SU-DHL-6 (cell line): Measurements from ENCODE around the gene NEK4.

Experiments used
- H2AFZ ChIP-seq: fragments of 200-600 bp; sonication (generic); 2 replicates; pipeline ENCODE4 v1.6.1; 2014; ENCODE audit warnings: low read depth, mild to moderate bottlenecking, moderate library complexity, mixed read lengths, antibody characterized with exemption, low read length; ENCODE audit not compliant: severe bottlenecking
- H3F3A ChIP-seq: fragments of 200-600 bp; shearing (Covaris generic); 2 replicates; pipeline ENCODE4 v1.6.0; 2016; ENCODE audit warnings: antibody characterized with exemption, mild to moderate bottlenecking; ENCODE audit not compliant: insufficient read depth
- H3K27ac ChIP-seq: fragments of 200-600 bp; sonication (generic); 2 replicates; pipeline ENCODE4 v1.5.1; 2016; ENCODE audit warnings: low read depth, mild to moderate bottlenecking, low read length, moderate library complexity, mixed read lengths
- H3K27me3 ChIP-seq: fragments of 200-600 bp; sonication (generic), shearing (Covaris generic); 2 replicates; pipeline ENCODE4 v1.6.0; 2014; ENCODE audit warnings: mild to moderate bottlenecking, low read length
- H3K36me3 ChIP-seq: fragments of 200-600 bp; sonication (generic); 2 replicates; pipeline ENCODE4 v1.6.1; 2014; ENCODE audit warnings: mild to moderate bottlenecking, low read length, mixed read lengths
- H3K4me2 ChIP-seq: fragments of 300-600, 200-600 bp; shearing (Covaris generic), sonication (generic); 2 replicates; pipeline ENCODE4 v1.6.0; 2014; ENCODE audit warnings: low read length, low read depth, mild to moderate bottlenecking; ENCODE audit not compliant: poor library complexity, severe bottlenecking
- H3K4me3 ChIP-seq: fragments of 200-600 bp; sonication (generic); 2 replicates; pipeline ENCODE4 v1.5.1; 2014; ENCODE audit warnings: antibody characterized with exemption, low read length, mild to moderate bottlenecking, mixed read lengths; ENCODE audit not compliant: insufficient read depth, poor library complexity, severe bottlenecking
- H3K79me2 ChIP-seq: fragments of 200-600 bp; sonication (generic); 2 replicates; pipeline ENCODE4 v1.6.1; 2014; ENCODE audit warnings: mild to moderate bottlenecking, low read length, moderate library complexity; ENCODE audit not compliant: insufficient read depth
- H3K9ac ChIP-seq: fragments of 200-600 bp; sonication (generic); 2 replicates; pipeline ENCODE4 v1.7.0; 2014; ENCODE audit warnings: mild to moderate bottlenecking, low read length
- H3K9me2 ChIP-seq: fragments of 200-600 bp; sonication (generic); replicated peaks from 2 replicates; pipeline ENCODE4 v1.6.1; 2014; ENCODE audit warnings: low read length; ENCODE audit not compliant: insufficient read depth
- H3K9me3 ChIP-seq: fragments of 200-600 bp; sonication (generic); 2 replicates; pipeline ENCODE4 v1.6.1; 2014; ENCODE audit warnings: low read length, mixed read lengths; ENCODE audit not compliant: insufficient read depth
- H4K20me1 ChIP-seq: fragments of 200-600 bp; sonication (generic); 2 replicates; pipeline ENCODE4 v1.6.1; 2014; ENCODE audit warnings: low read depth, mild to moderate bottlenecking, antibody characterized with exemption, low read length, moderate library complexity, mixed read lengths
- CTCF ChIP-seq: fragments of 200-600 bp; sonication (generic); IDR thresholded peaks from one replicate; pipeline ENCODE4 v1.5.1; 2017; ENCODE audit warnings: antibody characterized with exemption, mild to moderate bottlenecking, low read length, moderate library complexity; ENCODE audit not compliant: insufficient read depth, poor library complexity, severe bottlenecking
- EZH2phosphoT487 ChIP-seq: fragments of 200-600 bp; sonication (generic), shearing (Covaris generic); conservative IDR thresholded peaks from 2 replicates; pipeline ENCODE4 v1.6.1; 2018; ENCODE audit warnings: mild to moderate bottlenecking, antibody characterized with exemption, low read length, moderate library complexity, mixed read lengths

NEK4 gene

GRCh38 chr3:52721730-52722008 is 49.1 kb downstream of the NEK4 start:
- Histone ChIP-seq H3K36me3 (no peaks in the 10 kb centered on the region), H3K4me3 (no peak overlapping the region), H4K20me1 (no peaks in the 10 kb centered on the region), H3K79me2 (no peaks in the 10 kb centered on the region), H3K4me2 (no peak overlapping the region), H3K27ac (no peak overlapping the region), H3K9ac (no peak overlapping the region), H2AFZ (no peak overlapping the region), H3K9me3 (no peaks in the 10 kb centered on the region), H3F3A (no peaks in the 10 kb centered on the region), H3K27me3 (no peaks in the 10 kb centered on the region), H3K9me2 (no peaks in the 10 kb centered on the region)
- TF ChIP-seq EZH2phosphoT487 (no peak), CTCF (no peak)

GRCh38 chr3:52721002-52721729 is 49.6 kb downstream of the NEK4 start:
- Histone ChIP-seq H3K27me3 (no peaks in the 10 kb centered on the region), H2AFZ (no peak overlapping the region), H3K4me2 (no peak overlapping the region), H3K4me3 (no peak overlapping the region), H4K20me1 (no peaks in the 10 kb centered on the region), H3K79me2 (no peaks in the 10 kb centered on the region), H3K9me3 (no peaks in the 10 kb centered on the region), H3K9me2 (no peaks in the 10 kb centered on the region), H3K36me3 (no peaks in the 10 kb centered on the region), H3K27ac (no peak overlapping the region), H3F3A (no peaks in the 10 kb centered on the region), H3K9ac (no peak overlapping the region)
- TF ChIP-seq CTCF (no peak), EZH2phosphoT487 (no peak)

GRCh38 chr3:52719618-52720017 is 51.1 kb downstream of the NEK4 start:
- H3K27ac ChIP-seq, result no peak overlapping the region
- H3K9me3 ChIP-seq, result no peaks in the 10 kb centered on the region
- H3K27me3 ChIP-seq, result no peaks in the 10 kb centered on the region
- TF ChIP-seq CTCF, result no peak
- TF ChIP-seq EZH2phosphoT487, result no peak
- H3K4me2 ChIP-seq, result no peak overlapping the region
- no peaks in the 10 kb centered on the region for H3K79me2 ChIP-seq
- no peak overlapping the region for H3K4me3 ChIP-seq
- no peaks in the 10 kb centered on the region for H3K36me3 ChIP-seq
- H2AFZ ChIP-seq, result no peak overlapping the region
- no peaks in the 10 kb centered on the region for H3F3A ChIP-seq
- H4K20me1 ChIP-seq, result no peaks in the 10 kb centered on the region
- no peak overlapping the region for H3K9ac ChIP-seq
- no peaks in the 10 kb centered on the region for H3K9me2 ChIP-seq
